ENCODE results near the gene PEX5.

DNA sequence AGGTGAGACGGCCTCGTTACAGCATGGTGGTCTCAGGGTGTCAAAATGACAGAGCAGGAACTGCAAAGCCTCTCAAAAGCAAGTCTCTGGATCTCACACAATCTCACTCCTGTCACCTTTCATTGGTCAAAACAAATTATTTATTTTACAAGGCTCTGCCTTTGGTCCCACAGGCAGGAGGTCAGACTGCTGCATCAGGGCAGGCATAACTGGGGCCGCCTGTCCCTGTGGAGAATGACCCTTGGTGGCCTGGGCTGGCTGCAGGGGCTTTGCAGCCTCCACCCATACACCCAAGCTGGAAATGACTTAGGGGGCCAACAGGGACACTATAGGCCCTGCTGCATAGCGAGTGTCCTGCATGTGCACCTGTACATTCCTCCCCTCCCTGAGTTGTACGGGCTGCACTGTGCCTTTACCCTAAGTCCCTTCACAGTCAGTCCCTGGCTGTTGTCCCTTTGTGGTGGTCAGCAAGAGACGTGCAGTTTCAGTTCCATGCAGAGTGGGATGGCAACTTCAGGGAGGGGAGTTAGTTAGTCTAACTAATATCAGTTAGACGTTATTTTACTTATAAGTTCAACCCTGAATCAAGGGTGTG is 28.1 kb downstream of the PEX5 start:
- TF ChIP-seq, protein P1, sequence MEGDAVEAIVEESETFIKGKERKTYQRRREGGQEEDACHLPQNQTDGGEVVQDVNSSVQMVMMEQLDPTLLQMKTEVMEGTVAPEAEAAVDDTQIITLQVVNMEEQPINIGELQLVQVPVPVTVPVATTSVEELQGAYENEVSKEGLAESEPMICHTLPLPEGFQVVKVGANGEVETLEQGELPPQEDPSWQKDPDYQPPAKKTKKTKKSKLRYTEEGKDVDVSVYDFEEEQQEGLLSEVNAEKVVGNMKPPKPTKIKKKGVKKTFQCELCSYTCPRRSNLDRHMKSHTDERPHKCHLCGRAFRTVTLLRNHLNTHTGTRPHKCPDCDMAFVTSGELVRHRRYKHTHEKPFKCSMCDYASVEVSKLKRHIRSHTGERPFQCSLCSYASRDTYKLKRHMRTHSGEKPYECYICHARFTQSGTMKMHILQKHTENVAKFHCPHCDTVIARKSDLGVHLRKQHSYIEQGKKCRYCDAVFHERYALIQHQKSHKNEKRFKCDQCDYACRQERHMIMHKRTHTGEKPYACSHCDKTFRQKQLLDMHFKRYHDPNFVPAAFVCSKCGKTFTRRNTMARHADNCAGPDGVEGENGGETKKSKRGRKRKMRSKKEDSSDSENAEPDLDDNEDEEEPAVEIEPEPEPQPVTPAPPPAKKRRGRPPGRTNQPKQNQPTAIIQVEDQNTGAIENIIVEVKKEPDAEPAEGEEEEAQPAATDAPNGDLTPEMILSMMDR (IDR thresholded peaks at IDR 0.05), result no peak
- TF ChIP-seq POLR2A (IDR thresholded peaks at IDR 0.05; ENCODE audit: low read depth) (no peak), EP300 (IDR thresholded peaks at IDR 0.05) (no peak), POLR2AphosphoS5 (IDR thresholded peaks at IDR 0.05) (no peak)
